OCI-LY7 (cell line): Measurements from ENCODE around the gene LDHD. TPM values are rescaled to one million over a fixed set of nuclear protein-coding genes. Genes with fewer than 3 reads are reported as not detected.

Source experiments
- BruUV-seq: library from RNA; stranded (reverse); fragments of 400-500 nt; replicated peaks from 2 replicates; lab custom pipeline; 2021; lab: Mats Ljungman, UMichigan
- CTCF ChIA-PET: fragments of 300-600 bp; sonication (Branson Sonifier 250); formaldehyde crosslinking; loops from one replicate; lab custom pipeline; 2022; ENCODE audit warnings: antibody characterized with exemption; ENCODE audit not compliant: unreplicated experiment; lab: Charles Lee
- POLR2A ChIA-PET: fragments of 300-600 bp; sonication (Branson Sonifier 250); formaldehyde crosslinking; loops from one replicate; lab custom pipeline; 2022; ENCODE audit warnings: antibody characterized with exemption; lab: Charles Lee
- DNase-seq: peaks from one replicate; pipeline ENCODE4 v3.0.0-alpha.2; 2015; ENCODE audit warnings: low spot score
- H2AFZ ChIP-seq: fragments of 200-600 bp; sonication (generic), shearing (Covaris generic); 2 replicates; pipeline ENCODE4 v1.6.1; 2014; ENCODE audit warnings: mild to moderate bottlenecking, antibody characterized with exemption, low read length, moderate library complexity
- H3K27ac ChIP-seq: fragments of 200-600 bp; sonication (generic); 2 replicates; pipeline ENCODE4 v1.5.1; 2014; ENCODE audit warnings: mixed run types, low read depth, mild to moderate bottlenecking, moderate library complexity, low read length, inconsistent platforms; ENCODE audit not compliant: poor library complexity, severe bottlenecking
- H3K36me3 ChIP-seq: fragments of 200-600 bp; sonication (generic); 2 replicates; pipeline ENCODE4 v1.6.1; 2014; ENCODE audit warnings: mild to moderate bottlenecking, antibody characterized with exemption, low read length, moderate library complexity, mixed read lengths; ENCODE audit not compliant: insufficient read depth
- H3K4me1 ChIP-seq: fragments of 200-600 bp; sonication (generic); 2 replicates; pipeline ENCODE4 v1.5.1; 2014; ENCODE audit warnings: mild to moderate bottlenecking, low read length; ENCODE audit not compliant: insufficient read depth, poor library complexity, severe bottlenecking
- H3K4me2 ChIP-seq: fragments of 200-600 bp; sonication (generic); 2 replicates; pipeline ENCODE4 v1.6.1; 2014; ENCODE audit warnings: mild to moderate bottlenecking, low read length
- H3K4me3 ChIP-seq: fragments of 200-600 bp; sonication (generic); 2 replicates; pipeline ENCODE4 v1.5.1; 2014; ENCODE audit warnings: mild to moderate bottlenecking, low read depth, low read length; ENCODE audit not compliant: poor library complexity, severe bottlenecking
- H3K79me2 ChIP-seq: fragments of 200-600 bp; sonication (generic); 2 replicates; pipeline ENCODE4 v1.6.1; 2016; ENCODE audit warnings: low read depth, mild to moderate bottlenecking, low read length, moderate library complexity, mixed read lengths; ENCODE audit not compliant: insufficient read depth
- H3K9me2 ChIP-seq: fragments of 200-600 bp; sonication (generic); 2 replicates; pipeline ENCODE4 v1.6.1; 2016; ENCODE audit warnings: mild to moderate bottlenecking, low read length, mixed read lengths; ENCODE audit not compliant: insufficient read depth
- H3K9me3 ChIP-seq: fragments of 200-600 bp; sonication (generic); 2 replicates; pipeline ENCODE4 v1.6.1; 2014; ENCODE audit warnings: mild to moderate bottlenecking, mixed run types, low read length, mixed read lengths
- H4K20me1 ChIP-seq: fragments of 200-600 bp; sonication (generic); 2 replicates; pipeline ENCODE4 v1.6.1; 2014; ENCODE audit warnings: mild to moderate bottlenecking, antibody characterized with exemption, low read length, moderate library complexity, mixed read lengths; ENCODE audit not compliant: insufficient read depth
- CTCF ChIP-seq: fragments of 200-600 bp; sonication (generic); conservative IDR thresholded peaks from 2 replicates; pipeline ENCODE4 v1.5.1; 2014; ENCODE audit warnings: mild to moderate bottlenecking, antibody characterized with exemption, low read length, moderate library complexity, mixed read lengths
- EZH2phosphoT487 ChIP-seq: fragments of 200-600 bp; sonication (generic); IDR thresholded peaks from 2 replicates; pipeline ENCODE4 v1.6.1; 2018; ENCODE audit warnings: low read depth, borderline replicate concordance, mild to moderate bottlenecking, mixed run types, antibody characterized with exemption, low read length, moderate library complexity, mixed read lengths
- intact Hi-C: fragments of 100-400 bp; cut with micrococcal nuclease; formaldehyde crosslinking; loops from one replicate; pipeline ENCODE4 v1.10.0; 2022; ENCODE audit not compliant: unreplicated experiment
- total RNA-seq, 2 experiments: library from RNA; depleted of rRNA in 1 of 2; stranded (reverse); fragments of >200 nt in 1 of 2; shearing (Covaris generic) in 1 of 2; gene quantifications; 2 replicates each; pipeline ENCODE4 v1.2.3, GENCODE V29; 2014 to 2022

LDHD gene
- total RNA-seq, 2 experiments from 2014 or later, result 0.09 to 0.48 TPM

- TF ChIP-seq CTCF (no peak), EZH2phosphoT487 (no peak)
- H3K79me2 ChIP-seq, result peaks cover 4% of the 10 kb centered on the region; the same call in 1 of the 2 replicates
- intact Hi-C loops, result no loop called here
- H3K36me3 ChIP-seq, result no peaks in the 10 kb centered on the region
- no peak overlapping the region for H3K4me2 ChIP-seq
- H2AFZ ChIP-seq, result no peak overlapping the region
- no peak for DNase-seq
- 0 out of 2 replicates have a peak, but pooled peaks cover 10% of the 10 kb centered on the region for H4K20me1 ChIP-seq
- no peak overlapping the region for H3K4me3 ChIP-seq
- BruUV-seq, result no TSS peak
- H3K9me3 ChIP-seq, result no peaks in the 10 kb centered on the region
- CTCF ChIA-PET, result no interaction called here
- POLR2A ChIA-PET, result interaction anchor here (0.5 to 1.1 kb wide), 2 partner anchors 25 to 118 kb away, joined by 3 read pairs; no protein-coding TSS in a partner anchor
- H3K9me2 ChIP-seq, result no peaks in the 10 kb centered on the region
- peaks cover 26% of the 10 kb centered on the region for H3K4me1 ChIP-seq
- no peak overlapping the region for H3K27ac ChIP-seq
Observed at GRCh38 chr16:75080205-75081029, 36.2 kb downstream of the LDHD start.

GRCh38 chr16:75079346-75079926, 37.1 kb downstream of the LDHD start:
- Histone ChIP-seq H3K27ac (no peak overlapping the region), H3K4me2 (no peak overlapping the region), H4K20me1 (0 out of 2 replicates have a peak, but pooled peaks cover 10% of the 10 kb centered on the region), H3K4me1 (peaks cover 36% of the 10 kb centered on the region), H3K9me3 (no peaks in the 10 kb centered on the region), H3K79me2 (peaks cover 4% of the 10 kb centered on the region; the same call in 1 of the 2 replicates), H3K4me3 (no peak overlapping the region), H3K36me3 (no peaks in the 10 kb centered on the region), H3K9me2 (no peaks in the 10 kb centered on the region), H2AFZ (no peak overlapping the region)
- no TSS peak for BruUV-seq
- TF ChIP-seq CTCF (no peak), EZH2phosphoT487 (no peak)
- intact Hi-C loops, result no loop called here
- ChIA-PET CTCF (no interaction called here), POLR2A (interaction anchor here (0.5 to 1.1 kb wide), 2 partner anchors 26 to 119 kb away, joined by 3 read pairs; no protein-coding TSS in a partner anchor)
- no peak for DNase-seq
